Nephron (organoid): ENCODE results near the gene SCRN1.

ENCODE experiments used
- H3K27ac Mint-ChIP-seq, 3 experiments: 2 replicates each; pipeline ENCODE4 v1.8.0; 2020; ENCODE audit warnings: mixed read lengths in 3 of 3, mild to moderate bottlenecking in 2 of 3, moderate library complexity in 1 of 3
- H3K27me3 Mint-ChIP-seq: 2 replicates; pipeline ENCODE4 v1.8.0; 2021; ENCODE audit warnings: low read depth, mild to moderate bottlenecking, moderate library complexity, mixed read lengths
- H3K36me3 Mint-ChIP-seq: 2 replicates; pipeline ENCODE4 v1.8.0; 2020; ENCODE audit warnings: low read depth, mixed read lengths
- H3K4me1 Mint-ChIP-seq: 2 replicates; pipeline ENCODE4 v1.8.0; 2020; ENCODE audit warnings: mixed read lengths
- H3K4me3 Mint-ChIP-seq, 3 experiments: 2 replicates each; pipeline ENCODE4 v1.8.0; 2020; ENCODE audit warnings: mild to moderate bottlenecking in 3 of 3, mixed read lengths in 3 of 3, moderate library complexity in 2 of 3
- H3K9me3 Mint-ChIP-seq: 2 replicates; pipeline ENCODE4 v1.8.0; 2020; ENCODE audit warnings: mixed read lengths
- TF ChIP-seq, protein P1 (sequence below), 3 experiments: fragments of 200-600 bp; sonication (generic); IDR thresholded peaks; one replicate each; pipeline ENCODE4 v1.5.0; 2021; ENCODE audit warnings: antibody characterized with exemption in 3 of 3; ENCODE audit not compliant: unreplicated experiment in 3 of 3

Gene SCRN1

GRCh38 chr7:29998489-29998888 is 8.9 kb upstream of the SCRN1 start:
- TF ChIP-seq, protein P1, sequence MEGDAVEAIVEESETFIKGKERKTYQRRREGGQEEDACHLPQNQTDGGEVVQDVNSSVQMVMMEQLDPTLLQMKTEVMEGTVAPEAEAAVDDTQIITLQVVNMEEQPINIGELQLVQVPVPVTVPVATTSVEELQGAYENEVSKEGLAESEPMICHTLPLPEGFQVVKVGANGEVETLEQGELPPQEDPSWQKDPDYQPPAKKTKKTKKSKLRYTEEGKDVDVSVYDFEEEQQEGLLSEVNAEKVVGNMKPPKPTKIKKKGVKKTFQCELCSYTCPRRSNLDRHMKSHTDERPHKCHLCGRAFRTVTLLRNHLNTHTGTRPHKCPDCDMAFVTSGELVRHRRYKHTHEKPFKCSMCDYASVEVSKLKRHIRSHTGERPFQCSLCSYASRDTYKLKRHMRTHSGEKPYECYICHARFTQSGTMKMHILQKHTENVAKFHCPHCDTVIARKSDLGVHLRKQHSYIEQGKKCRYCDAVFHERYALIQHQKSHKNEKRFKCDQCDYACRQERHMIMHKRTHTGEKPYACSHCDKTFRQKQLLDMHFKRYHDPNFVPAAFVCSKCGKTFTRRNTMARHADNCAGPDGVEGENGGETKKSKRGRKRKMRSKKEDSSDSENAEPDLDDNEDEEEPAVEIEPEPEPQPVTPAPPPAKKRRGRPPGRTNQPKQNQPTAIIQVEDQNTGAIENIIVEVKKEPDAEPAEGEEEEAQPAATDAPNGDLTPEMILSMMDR (IDR thresholded peaks at IDR 0.05; ENCODE audit: unreplicated experiment in 3 of 3) = no peak
- peaks cover 18% of the 10 kb centered on the region for H3K9me3 Mint-ChIP-seq
- H3K27ac Mint-ChIP-seq = no peak overlapping the region
- H3K27me3 Mint-ChIP-seq = no peaks in the 10 kb centered on the region
- H3K4me1 Mint-ChIP-seq = peaks cover 4% of the 10 kb centered on the region
- H3K36me3 Mint-ChIP-seq = peaks cover 14% of the 10 kb centered on the region
- no peak overlapping the region for H3K4me3 Mint-ChIP-seq

GRCh38 chr7:29996321-29996720 is 6.7 kb upstream of the SCRN1 start:
- H3K4me3 Mint-ChIP-seq = no peak overlapping the region
- H3K9me3 Mint-ChIP-seq = peaks cover 30% of the 10 kb centered on the region
- peaks cover 18% of the 10 kb centered on the region for H3K36me3 Mint-ChIP-seq
- no peak overlapping the region for H3K27ac Mint-ChIP-seq
- TF ChIP-seq, protein P1 (IDR thresholded peaks at IDR 0.05; ENCODE audit: unreplicated experiment in 3 of 3) = no peak
- H3K27me3 Mint-ChIP-seq = no peaks in the 10 kb centered on the region
- H3K4me1 Mint-ChIP-seq = no peaks in the 10 kb centered on the region

DNA sequence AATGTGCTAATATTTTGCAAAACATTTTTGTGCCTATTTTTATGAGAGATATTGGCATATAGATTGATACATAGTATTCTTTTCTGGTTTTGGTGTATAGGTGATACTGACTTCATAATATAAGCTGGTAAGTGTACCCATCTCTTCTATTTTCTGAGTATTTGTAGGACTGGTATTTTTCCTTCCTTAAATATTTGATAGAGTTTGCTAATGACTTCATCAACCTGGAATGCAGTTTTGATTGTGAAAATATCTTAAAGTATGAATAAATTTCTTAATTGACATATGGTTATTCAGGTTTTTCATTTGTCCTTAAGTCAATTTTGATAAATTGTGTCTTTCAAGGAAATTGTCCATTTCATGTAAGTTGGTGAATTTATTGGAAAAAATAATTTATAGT is 6.1 kb upstream of the SCRN1 start:
- H3K4me3 Mint-ChIP-seq = no peak overlapping the region
- H3K36me3 Mint-ChIP-seq = peaks cover 18% of the 10 kb centered on the region
- H3K27ac Mint-ChIP-seq = no peak overlapping the region
- peaks cover 34% of the 10 kb centered on the region for H3K9me3 Mint-ChIP-seq
- TF ChIP-seq, protein P1 (IDR thresholded peaks at IDR 0.05; ENCODE audit: unreplicated experiment in 3 of 3) = no peak
- H3K27me3 Mint-ChIP-seq = no peaks in the 10 kb centered on the region
- no peaks in the 10 kb centered on the region for H3K4me1 Mint-ChIP-seq

DNA sequence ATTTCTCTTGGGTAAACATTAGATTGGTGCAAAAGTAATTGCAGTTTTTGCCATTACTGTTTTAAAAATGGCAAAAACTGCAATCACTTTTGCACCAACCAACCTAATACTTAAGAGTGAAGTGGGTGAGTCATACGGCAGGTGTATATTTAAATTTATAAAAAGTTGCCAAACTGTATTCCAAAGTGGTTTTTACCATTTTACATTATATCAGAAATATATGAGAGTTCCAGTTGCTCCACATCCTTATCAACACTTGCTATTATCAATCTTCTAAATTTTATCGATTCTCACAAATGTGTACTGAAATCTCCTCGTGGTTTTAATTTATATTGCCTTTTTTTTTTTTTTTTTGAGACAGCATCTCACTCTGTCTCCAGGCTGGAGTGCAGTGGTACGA is 3.5 kb upstream of the SCRN1 start:
- Mint-ChIP-seq H3K27ac (no peak overlapping the region), H3K9me3 (peaks cover 34% of the 10 kb centered on the region), H3K27me3 (no peaks in the 10 kb centered on the region), H3K4me1 (peaks cover 10% of the 10 kb centered on the region), H3K36me3 (peaks cover 18% of the 10 kb centered on the region), H3K4me3 (no peak overlapping the region)
- TF ChIP-seq, protein P1 (IDR thresholded peaks at IDR 0.05; ENCODE audit: unreplicated experiment in 3 of 3) = no peak

GRCh38 chr7:29991937-29992336 is 2.3 kb upstream of the SCRN1 start:
- no peak overlapping the region for H3K27ac Mint-ChIP-seq
- H3K27me3 Mint-ChIP-seq = no peaks in the 10 kb centered on the region
- TF ChIP-seq, protein P1 (IDR thresholded peaks at IDR 0.05; ENCODE audit: unreplicated experiment in 3 of 3) = no peak
- H3K4me3 Mint-ChIP-seq = peak overlapping the region; percentile 24 to 46 (median 41)
- peaks cover 17% of the 10 kb centered on the region for H3K36me3 Mint-ChIP-seq
- H3K4me1 Mint-ChIP-seq = peaks cover 20% of the 10 kb centered on the region
- H3K9me3 Mint-ChIP-seq = peaks cover 29% of the 10 kb centered on the region

- no peaks in the 10 kb centered on the region for H3K27me3 Mint-ChIP-seq
- TF ChIP-seq, protein P1 (IDR thresholded peaks at IDR 0.05; ENCODE audit: unreplicated experiment in 3 of 3) = no peak
- peak overlapping the region; percentile 5 to 86 (median 19) for H3K27ac Mint-ChIP-seq
- H3K36me3 Mint-ChIP-seq = peaks cover 13% of the 10 kb centered on the region
- peaks cover 22% of the 10 kb centered on the region for H3K4me1 Mint-ChIP-seq
- H3K4me3 Mint-ChIP-seq = peak overlapping the region; percentile 83 to 92 (median 87)
- H3K9me3 Mint-ChIP-seq = peaks cover 20% of the 10 kb centered on the region
These were observed 1.3 kb upstream of the SCRN1 start for GRCh38 chr7:29990931-29991330.
